SK-N-SH (cell line): ENCODE measurements around the gene OPHN1. TPM values are rescaled to one million over a fixed set of nuclear protein-coding genes. Genes with fewer than 3 reads are reported as not detected.

Experiments
- CTCF ChIA-PET: fragments of 300-600, 350-600 bp; formaldehyde crosslinking; extraction: SDS; loops from one replicate; lab custom pipeline; 2021; lab: Yijun Ruan, JAX
- POLR2A ChIA-PET: fragments of 350-600 bp; sonication (Branson Sonifier 250); formaldehyde crosslinking; extraction: SDS; loops from one replicate; lab custom pipeline; 2020; ENCODE audit warnings: antibody characterized with exemption, inconsistent platforms; lab: Yijun Ruan, JAX
- DNase-seq: peaks from one replicate; pipeline ENCODE4 v3.0.0; 2012
- H2AFZ ChIP-seq: fragments of 200-600 bp; sonication (generic); 2 replicates; pipeline ENCODE4 v1.8.1; 2016; ENCODE audit warnings: antibody characterized with exemption, mild to moderate bottlenecking, low read depth
- H3F3A ChIP-seq: fragments of 200-600 bp; sonication (generic); replicated peaks from 2 replicates; pipeline ENCODE3; 2016; ENCODE audit warnings: antibody characterized with exemption, mild to moderate bottlenecking; ENCODE audit not compliant: insufficient read depth
- H3K27ac ChIP-seq, 2 experiments: fragments of 200-500 bp in 1 of 2; fragments of 200-600 bp in 1 of 2; sonication (Bioruptor generic) in 1 of 2; sonication (generic), shearing (Covaris generic) in 1 of 2; 2 replicates each; pipeline versions ENCODE4 v1.5.1 to v1.6.1; 2014 to 2016; ENCODE audit warnings: low read depth in 2 of 2, inconsistent platforms in 1 of 2, low read length in 1 of 2, mild to moderate bottlenecking in 1 of 2, mixed read lengths in 1 of 2
- H3K27me3 ChIP-seq: fragments of 200-600 bp; sonication (generic), shearing (Covaris generic); 2 replicates; pipeline ENCODE4 v1.6.1; 2016; ENCODE audit warnings: mixed run types; ENCODE audit not compliant: insufficient read depth
- H3K36me3 ChIP-seq, 2 experiments: fragments of 200-500 bp in 1 of 2; fragments of 200-600 bp in 1 of 2; sonication (Bioruptor generic) in 1 of 2; sonication (generic) in 1 of 2; replicated peaks in 1 of 2; 2 replicates each; pipeline versions ENCODE3 to v1.5.1; 2014 to 2016; ENCODE audit warnings: low read length in 1 of 2, mild to moderate bottlenecking in 1 of 2; ENCODE audit not compliant: insufficient read depth in 2 of 2, control insufficient read depth in 1 of 2
- H3K4me1 ChIP-seq, 2 experiments: fragments of 200-500 bp in 1 of 2; fragments of 200-600 bp in 1 of 2; sonication (Bioruptor generic) in 1 of 2; sonication (generic), shearing (Covaris generic) in 1 of 2; 2 replicates each; pipeline versions ENCODE4 v1.5.1 to v1.6.1; 2014 to 2016; ENCODE audit warnings: low read depth in 1 of 2, low read length in 1 of 2, mixed run types in 1 of 2; ENCODE audit not compliant: insufficient read depth in 2 of 2, control insufficient read depth in 1 of 2
- H3K4me2 ChIP-seq: fragments of 200-600 bp; sonication (generic), shearing (Covaris generic); 2 replicates; pipeline ENCODE4 v1.6.1; 2017; ENCODE audit warnings: mixed run types
- H3K4me3 ChIP-seq, 2 experiments: fragments of 200-500 bp in 1 of 2; fragments of 200-600 bp in 1 of 2; sonication (Bioruptor generic) in 1 of 2; sonication (generic), shearing (Covaris generic) in 1 of 2; 2 replicates each; pipeline versions ENCODE4 v1.5.1 to v1.8.1; 2014 to 2016; ENCODE audit warnings: low read depth in 2 of 2, inconsistent platforms in 1 of 2, low read length in 1 of 2, mild to moderate bottlenecking in 1 of 2, mixed read lengths in 1 of 2, moderate library complexity in 1 of 2
- H3K79me2 ChIP-seq: fragments of 200-600 bp; sonication (generic); 2 replicates; pipeline ENCODE4 v1.8.1; 2017; ENCODE audit warnings: mild to moderate bottlenecking; ENCODE audit not compliant: insufficient read depth
- H3K9ac ChIP-seq: fragments of 200-600 bp; sonication (generic); 2 replicates; pipeline ENCODE4 v1.6.1; 2017; ENCODE audit warnings: mixed run types
- H3K9me2 ChIP-seq: fragments of 200-600 bp; sonication (generic); 2 replicates; pipeline ENCODE4 v1.6.1; 2017; ENCODE audit warnings: mixed run types
- H3K9me3 ChIP-seq: fragments of 200-600 bp; sonication (generic); 2 replicates; pipeline ENCODE4 v1.6.1; 2017; ENCODE audit warnings: mixed run types, mild to moderate bottlenecking, moderate library complexity
- H4K20me1 ChIP-seq: fragments of 200-600 bp; sonication (generic); 2 replicates; pipeline ENCODE4 v1.6.1; 2017; ENCODE audit warnings: mild to moderate bottlenecking, mixed run types; ENCODE audit not compliant: insufficient read depth
- CTCF ChIP-seq: fragments of 200-600 bp; sonication (generic); IDR thresholded peaks from 2 replicates; pipeline ENCODE4 v1.6.1; 2017; ENCODE audit warnings: antibody characterized with exemption, mild to moderate bottlenecking, moderate library complexity
- ELF1 ChIP-seq: IDR thresholded peaks from 2 replicates; pipeline ENCODE4 v1.4.0; 2012
- EZH2phosphoT487 ChIP-seq: fragments of 200-600 bp; sonication (generic); IDR thresholded peaks from 2 replicates; pipeline ENCODE4 v1.6.1; 2017; ENCODE audit warnings: low read depth, mixed run types, mild to moderate bottlenecking, antibody characterized with exemption, moderate library complexity, borderline replicate concordance
- FOXM1 ChIP-seq: IDR thresholded peaks from 2 replicates; pipeline ENCODE4 v1.4.0; 2012; ENCODE audit warnings: low read depth, mild to moderate bottlenecking
- GABPA ChIP-seq: IDR thresholded peaks from 2 replicates; pipeline ENCODE4 v1.4.0; 2012; ENCODE audit warnings: low read depth, mild to moderate bottlenecking
- MAX ChIP-seq: IDR thresholded peaks from 2 replicates; pipeline ENCODE4 v1.4.0; 2012; ENCODE audit warnings: low read depth
- MXI1 ChIP-seq: IDR thresholded peaks from 2 replicates; pipeline ENCODE4 v1.6.1; 2012; ENCODE audit warnings: mild to moderate bottlenecking, low read depth, low read length, improper control_type of control experiment
- NFIC ChIP-seq: IDR thresholded peaks from 2 replicates; pipeline ENCODE4 v1.4.0; 2012; ENCODE audit warnings: borderline replicate concordance
- RCOR1 ChIP-seq: fragments of 150-350 bp; IDR thresholded peaks from 2 replicates; pipeline ENCODE4 v1.6.1; 2017; ENCODE audit warnings: antibody characterized with exemption, low read length
- RXRA ChIP-seq: IDR thresholded peaks from 2 replicates; pipeline ENCODE4 v1.4.0; 2012; ENCODE audit warnings: low read depth, mild to moderate bottlenecking, borderline replicate concordance
- SIN3A ChIP-seq: IDR thresholded peaks from 2 replicates; pipeline ENCODE4 v1.6.1; 2012; ENCODE audit warnings: low read depth, mild to moderate bottlenecking, low read length, moderate library complexity, borderline replicate concordance
- TAF1 ChIP-seq: IDR thresholded peaks from 2 replicates; pipeline ENCODE4 v1.6.1; 2012; ENCODE audit warnings: low read depth, mild to moderate bottlenecking, low read length, moderate library complexity, borderline replicate concordance
- YY1 ChIP-seq: IDR thresholded peaks from 2 replicates; pipeline ENCODE4 v1.4.0; 2012; ENCODE audit warnings: low read depth, mild to moderate bottlenecking
- WGBS: methylation state at CpG from one replicate; pipeline ENCODE4 v1.1.6; 2017; ENCODE audit warnings: low lambda C conversion rate; 5-methylcytosine and 5-hydroxymethylcytosine counted together
- polyA plus RNA-seq, 3 experiments: library from polyadenylated mRNA; depleted of rRNA; stranded (reverse); fragments of >200 nt; gene quantifications; 2 replicates each; pipeline ENCODE4 v1.2.3, GENCODE V29; 2012
- TF ChIP-seq, protein P1 (sequence below): IDR thresholded peaks from 2 replicates; pipeline ENCODE4; 2012
- TF ChIP-seq, protein P2 (sequence below): fragments of 150-350 bp; IDR thresholded peaks from 2 replicates; pipeline ENCODE4 v1.6.1; 2017; ENCODE audit warnings: antibody characterized with exemption, low read length, low read depth, borderline replicate concordance

Gene OPHN1, protein sequence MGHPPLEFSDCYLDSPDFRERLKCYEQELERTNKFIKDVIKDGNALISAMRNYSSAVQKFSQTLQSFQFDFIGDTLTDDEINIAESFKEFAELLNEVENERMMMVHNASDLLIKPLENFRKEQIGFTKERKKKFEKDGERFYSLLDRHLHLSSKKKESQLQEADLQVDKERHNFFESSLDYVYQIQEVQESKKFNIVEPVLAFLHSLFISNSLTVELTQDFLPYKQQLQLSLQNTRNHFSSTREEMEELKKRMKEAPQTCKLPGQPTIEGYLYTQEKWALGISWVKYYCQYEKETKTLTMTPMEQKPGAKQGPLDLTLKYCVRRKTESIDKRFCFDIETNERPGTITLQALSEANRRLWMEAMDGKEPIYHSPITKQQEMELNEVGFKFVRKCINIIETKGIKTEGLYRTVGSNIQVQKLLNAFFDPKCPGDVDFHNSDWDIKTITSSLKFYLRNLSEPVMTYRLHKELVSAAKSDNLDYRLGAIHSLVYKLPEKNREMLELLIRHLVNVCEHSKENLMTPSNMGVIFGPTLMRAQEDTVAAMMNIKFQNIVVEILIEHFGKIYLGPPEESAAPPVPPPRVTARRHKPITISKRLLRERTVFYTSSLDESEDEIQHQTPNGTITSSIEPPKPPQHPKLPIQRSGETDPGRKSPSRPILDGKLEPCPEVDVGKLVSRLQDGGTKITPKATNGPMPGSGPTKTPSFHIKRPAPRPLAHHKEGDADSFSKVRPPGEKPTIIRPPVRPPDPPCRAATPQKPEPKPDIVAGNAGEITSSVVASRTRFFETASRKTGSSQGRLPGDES
- 1.3 and 1.7 TPM in 2 replicates for polyA plus RNA-seq (2012; rRNA removed)
- 0.85 and 1.1 TPM in 2 replicates for polyA plus RNA-seq (2012; cell fraction: cytosol; rRNA removed)
- 2.3 and 2.7 TPM in 2 replicates for polyA plus RNA-seq (2012; cell fraction: nucleus; rRNA removed)

DNA sequence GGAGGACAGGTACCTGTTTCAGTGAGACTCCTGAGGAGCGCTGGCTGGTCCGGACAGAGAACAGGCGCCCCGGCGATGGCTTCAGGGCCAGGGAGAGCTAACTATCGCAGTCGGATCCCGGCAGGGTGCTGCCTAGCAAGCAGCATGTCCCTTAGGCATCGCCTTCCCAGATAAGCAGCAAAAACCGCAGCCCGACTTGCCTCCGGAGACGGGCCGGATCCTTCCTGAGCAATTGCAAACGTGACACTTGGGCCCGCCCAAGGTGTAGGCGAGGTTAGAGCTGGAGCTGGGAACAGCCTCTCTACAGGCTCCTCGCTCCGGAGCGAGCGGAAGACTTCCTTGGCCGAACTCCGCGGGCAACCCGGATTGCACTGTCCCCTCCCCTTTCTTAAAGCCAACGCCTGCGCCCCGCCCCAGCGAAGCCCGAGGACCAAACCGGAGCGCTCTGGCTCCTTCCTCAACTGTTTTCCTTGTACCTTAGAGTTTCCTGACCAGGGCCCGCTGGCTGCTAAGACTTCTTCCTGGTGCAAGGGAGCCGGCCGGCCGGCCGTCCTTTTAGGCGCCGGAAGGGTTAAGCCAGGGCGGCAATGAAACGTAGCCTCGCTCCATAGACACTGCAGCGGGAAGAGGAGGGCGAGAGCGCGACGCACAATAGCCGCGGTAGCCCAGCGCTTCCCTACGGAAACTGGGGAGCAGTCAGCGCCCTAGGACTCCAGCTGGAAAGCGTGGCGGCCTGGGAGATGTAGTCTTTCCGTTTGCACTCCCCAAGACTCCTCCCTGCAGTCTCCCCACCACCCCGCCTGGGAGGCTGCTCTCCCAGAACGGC lies at the start of gene OPHN1:
TSS of gene OPHN1 (minus strand) at position 341 of the 826 bp plus-strand sequence. CDS start 475 bp downstream, outside the sequence.
- ChIA-PET CTCF (interaction anchor here (1.4 to 2.9 kb wide), 3 partner anchors 13 to 237 kb away, joined by 5 to 11 read pairs (median 7); no protein-coding TSS in a partner anchor), POLR2A (interaction anchor here (1.5 kb wide), 1 partner anchor 15 kb away, joined by 5 read pairs; no protein-coding TSS in a partner anchor)

DNA sequence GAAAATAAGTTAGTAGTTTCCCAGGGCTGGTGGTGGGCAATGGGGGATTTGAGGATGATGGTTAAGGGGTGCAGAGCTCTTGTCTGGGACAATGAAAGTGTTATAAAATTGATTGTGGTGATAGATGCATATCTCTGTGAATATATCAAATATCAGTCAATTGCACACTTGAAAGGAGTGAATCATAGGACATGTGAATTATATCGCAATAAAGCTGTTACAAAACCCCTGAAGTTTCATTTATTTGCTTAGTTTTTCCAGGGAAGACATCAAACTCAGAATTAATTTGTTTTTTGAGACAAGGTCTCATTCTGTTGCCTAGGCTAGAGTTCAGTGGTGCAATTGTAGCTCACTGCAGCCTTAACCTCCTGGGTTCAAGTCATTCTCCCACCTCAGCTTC lies 47.7 kb upstream of the OPHN1 start:
- no peak overlapping the region for H2AFZ ChIP-seq
- ChIA-PET POLR2A (no interaction called here), CTCF (interaction anchor here (0.8 to 1.9 kb wide), 2 partner anchors 9 to 284 kb away, joined by 4 to 9 read pairs; no protein-coding TSS in a partner anchor)
- H3K9me2 ChIP-seq, result no peaks in the 10 kb centered on the region
- H3K79me2 ChIP-seq, result no peaks in the 10 kb centered on the region
- no peak overlapping the region for H3K27ac ChIP-seq
- no peaks in the 10 kb centered on the region for H3K9me3 ChIP-seq
- H3K36me3 ChIP-seq, result no peaks in the 10 kb centered on the region
- no peaks in the 10 kb centered on the region for H4K20me1 ChIP-seq
- H3K4me2 ChIP-seq, result no peak overlapping the region
- no peak overlapping the region for H3K4me3 ChIP-seq
- 32% methylated on average over 1 of the region's 1 CpG for WGBS
- no peaks in the 10 kb centered on the region for H3F3A ChIP-seq
- no peak for DNase-seq
- H3K9ac ChIP-seq, result no peak overlapping the region
- H3K27me3 ChIP-seq, result no peaks in the 10 kb centered on the region; the same call in 1 of the 2 replicates
- H3K4me1 ChIP-seq, result no peaks in the 10 kb centered on the region
- TF ChIP-seq CTCF (no peak), ELF1 (no peak), FOXM1 (no peak), TAF1 (no peak), NFIC (no peak), SIN3A (no peak)
- TF ChIP-seq, protein P1, sequence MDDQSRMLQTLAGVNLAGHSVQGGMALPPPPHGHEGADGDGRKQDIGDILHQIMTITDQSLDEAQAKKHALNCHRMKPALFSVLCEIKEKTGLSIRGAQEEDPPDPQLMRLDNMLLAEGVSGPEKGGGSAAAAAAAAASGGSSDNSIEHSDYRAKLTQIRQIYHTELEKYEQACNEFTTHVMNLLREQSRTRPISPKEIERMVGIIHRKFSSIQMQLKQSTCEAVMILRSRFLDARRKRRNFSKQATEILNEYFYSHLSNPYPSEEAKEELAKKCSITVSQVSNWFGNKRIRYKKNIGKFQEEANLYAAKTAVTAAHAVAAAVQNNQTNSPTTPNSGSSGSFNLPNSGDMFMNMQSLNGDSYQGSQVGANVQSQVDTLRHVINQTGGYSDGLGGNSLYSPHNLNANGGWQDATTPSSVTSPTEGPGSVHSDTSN, result no peak
- TF ChIP-seq, protein P2, sequence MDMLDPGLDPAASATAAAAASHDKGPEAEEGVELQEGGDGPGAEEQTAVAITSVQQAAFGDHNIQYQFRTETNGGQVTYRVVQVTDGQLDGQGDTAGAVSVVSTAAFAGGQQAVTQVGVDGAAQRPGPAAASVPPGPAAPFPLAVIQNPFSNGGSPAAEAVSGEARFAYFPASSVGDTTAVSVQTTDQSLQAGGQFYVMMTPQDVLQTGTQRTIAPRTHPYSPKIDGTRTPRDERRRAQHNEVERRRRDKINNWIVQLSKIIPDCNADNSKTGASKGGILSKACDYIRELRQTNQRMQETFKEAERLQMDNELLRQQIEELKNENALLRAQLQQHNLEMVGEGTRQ, result no peak

More for the DNA sequence above, at the start of gene OPHN1:
- no peaks in the 10 kb centered on the region for H3K9me2 ChIP-seq
- no peaks in the 10 kb centered on the region for H4K20me1 ChIP-seq
- H3K4me3 ChIP-seq, result peak within 1 kb of the TSS; percentile 55 to 68
- H3K9ac ChIP-seq, result peak within 1 kb of the TSS; percentile 69
- no peaks in the 10 kb centered on the region for H3K79me2 ChIP-seq
- peak within 1 kb of the TSS; percentile 80 for H3K4me2 ChIP-seq
- H3K27me3 ChIP-seq, result no peaks in the 10 kb centered on the region; the same call in 1 of the 2 replicates
- no peaks in the 10 kb centered on the region for H3K9me3 ChIP-seq
- peaks cover 0 to 3% of the 10 kb centered on the region in 2 experiments; a peak in 1 of 4 replicates for H3K4me1 ChIP-seq
- H3F3A ChIP-seq, result no peaks in the 10 kb centered on the region
- WGBS, result 0% methylated on average over 17 of the region's 57 CpGs
- DNase-seq, result peak; percentile 70
- TF ChIP-seq MAX (peak; percentile 53; the same call in 1 of the 2 replicates), ELF1 (peak; percentile 34; the same call in 1 of the 2 replicates), TAF1 (no peak), RXRA (no peak; the same call in 1 of the 2 replicates), RCOR1 (no peak), EZH2phosphoT487 (no peak), YY1 (peak; percentile 51; the same call in 1 of the 2 replicates), GABPA (peak; percentile 57), MXI1 (0 out of 2 replicates have a peak, but pooled peaks have one; percentile 23)
- TF ChIP-seq, protein P1, result no peak
- H2AFZ ChIP-seq, result peak within 1 kb of the TSS; percentile 72
- no peaks in the 10 kb centered on the region for H3K36me3 ChIP-seq
- H3K27ac ChIP-seq, result peak within 1 kb of the TSS; percentile 72 to 73
